Activated naive CD4-positive, alpha-beta T cell (primary cell): ENCODE data around the gene FBXL14.
"Not testable (repeated sequence)": the region's sequence is repeated elsewhere in the genome, so short reads cannot be mapped to it uniquely, and the experiment has no call there.

Source experiments
- DNase-seq, 4 experiments: peaks; one replicate each; lab custom pipeline; 2025; lab: John Stamatoyannopoulos, UW

Gene FBXL14

GRCh38 chr12:1619587-1619986 lies 25.2 kb upstream of the FBXL14 start:
- no peak for DNase-seq

- no peak for DNase-seq
These were observed 24.8 kb upstream of the FBXL14 start for GRCh38 chr12:1619159-1619558.

GRCh38 chr12:1618489-1618888 lies 24.1 kb upstream of the FBXL14 start:
- DNase-seq: no peak

- DNase-seq: no peak
These were observed 22.1 kb upstream of the FBXL14 start for GRCh38 chr12:1616233-1617066.

GRCh38 chr12:1614360-1614759 lies 20.0 kb upstream of the FBXL14 start:
- DNase-seq: no peak

GRCh38 chr12:1613860-1614259 lies 19.5 kb upstream of the FBXL14 start:
- no peak for DNase-seq

GRCh38 chr12:1611803-1612572 lies 17.6 kb upstream of the FBXL14 start:
- no peak for DNase-seq

GRCh38 chr12:1610072-1610643 lies 15.8 kb upstream of the FBXL14 start:
- DNase-seq: no peak

GRCh38 chr12:1608713-1609119 lies 14.3 kb upstream of the FBXL14 start:
- no peak for DNase-seq

GRCh38 chr12:1607940-1608712 lies 13.7 kb upstream of the FBXL14 start:
- no peak for DNase-seq

GRCh38 chr12:1606021-1606622 lies 11.7 kb upstream of the FBXL14 start:
- peak in 3 of 4 experiments; percentile 43 to 68 (median 47) for DNase-seq

- DNase-seq: peak in 2 of 4 experiments; percentile 22 to 44
These were observed 11.0 kb upstream of the FBXL14 start for GRCh38 chr12:1605129-1606020.

GRCh38 chr12:1604464-1604863 lies 10.1 kb upstream of the FBXL14 start:
- no peak for DNase-seq

- no peak for DNase-seq
These were observed 9.1 kb upstream of the FBXL14 start for GRCh38 chr12:1603269-1603993.

GRCh38 chr12:1602706-1603105 lies 8.3 kb upstream of the FBXL14 start:
- not testable (repeated sequence) for DNase-seq

- no peak for DNase-seq
These were observed 4.4 kb upstream of the FBXL14 start for GRCh38 chr12:1598757-1599156.

GRCh38 chr12:1595690-1596347 lies 1.4 kb upstream of the FBXL14 start:
- no peak for DNase-seq

GRCh38 chr12:1595026-1595561 lies 713 bp upstream of the FBXL14 start:
- DNase-seq: no peak

- DNase-seq: no peak
These were observed 448 bp downstream of the FBXL14 start for GRCh38 chr12:1594006-1594260.
